Fibroblast of lung (primary cell): Measurements from ENCODE around the gene PBOV1. TPM values are rescaled to one million over a fixed set of nuclear protein-coding genes. Genes with fewer than 3 reads are reported as not detected.
A peak's percentile ranks its signal among the peaks of the same experiment; 100 is the strongest.

Experiments used
- DNase-seq, 2 donors: peaks; one replicate each; pipeline versions ENCODE4 v3.0.0 to v3.0.0-alpha.2; 2010; ENCODE audit warnings: low read depth in 2 of 2
- H2AFZ ChIP-seq: 2 replicates; pipeline ENCODE4 v1.5.1; 2012; ENCODE audit warnings: low read length, control low read depth, inconsistent platforms
- H3K27ac ChIP-seq: 2 replicates; pipeline ENCODE4 v1.5.1; 2011; ENCODE audit warnings: low read length, control low read depth; ENCODE audit not compliant: insufficient read depth
- H3K27me3 ChIP-seq: 2 replicates; pipeline ENCODE4 v1.5.1; 2011; ENCODE audit warnings: mild to moderate bottlenecking, low read length; ENCODE audit not compliant: control insufficient read depth, insufficient read depth
- H3K36me3 ChIP-seq: 2 replicates; pipeline ENCODE4 v1.5.1; 2011; ENCODE audit warnings: low read length; ENCODE audit not compliant: control insufficient read depth, insufficient read depth
- H3K4me1 ChIP-seq: 2 replicates; pipeline ENCODE4 v1.5.1; 2011; ENCODE audit warnings: low read length; ENCODE audit not compliant: control insufficient read depth, insufficient read depth; ENCODE audit errors: extremely low read depth
- H3K4me2 ChIP-seq: 2 replicates; pipeline ENCODE4 v1.5.1; 2011; ENCODE audit warnings: low read length, control low read depth; ENCODE audit not compliant: insufficient read depth; ENCODE audit errors: extremely low read depth
- H3K4me3 ChIP-seq, 4 experiments: fragments of 200-600 bp in 1 of 4; sonication (generic) in 1 of 4; replicated peaks in 1 of 4; 2 replicates each; pipeline ENCODE4 v1.5.1; 2011 to 2016; ENCODE audit warnings: low read length in 4 of 4, low read depth in 3 of 4, mild to moderate bottlenecking in 3 of 4, control low read depth in 2 of 4, inconsistent platforms in 1 of 4, mixed read lengths in 1 of 4; ENCODE audit not compliant: insufficient read depth in 1 of 4; ENCODE audit errors: control extremely low read depth in 1 of 4
- H3K79me2 ChIP-seq: 2 replicates; pipeline ENCODE4 v1.5.1; 2012; ENCODE audit warnings: mild to moderate bottlenecking, low read length, inconsistent platforms; ENCODE audit not compliant: control insufficient read depth, insufficient read depth
- H3K9ac ChIP-seq: 2 replicates; pipeline ENCODE4 v1.5.1; 2011; ENCODE audit warnings: mild to moderate bottlenecking, low read length, control low read depth; ENCODE audit not compliant: insufficient read depth
- H3K9me3 ChIP-seq: 2 replicates; pipeline ENCODE4 v1.5.1; 2012; ENCODE audit warnings: low read depth, low read length; ENCODE audit not compliant: control insufficient read depth, insufficient read depth
- H4K20me1 ChIP-seq: 2 replicates; pipeline ENCODE4 v1.5.1; 2011; ENCODE audit warnings: low read length; ENCODE audit not compliant: control insufficient read depth, insufficient read depth; ENCODE audit errors: extremely low read depth
- EZH2 ChIP-seq: IDR thresholded peaks from 2 replicates; pipeline ENCODE4 v1.5.1; 2012; ENCODE audit warnings: low read length, control low read depth, mild to moderate bottlenecking; ENCODE audit errors: missing control alignments
- polyA plus RNA-seq, 2 donors: library from polyadenylated mRNA; depleted of rRNA in 1 of 2; stranded (reverse) in 1 of 2; unstranded in 1 of 2; fragments of >200 nt; gene quantifications; 2 replicates each; pipeline ENCODE4 v1.2.1, GENCODE V29; 2011 to 2012; ENCODE audit warnings: missing spikeins in 1 of 2
- total RNA-seq: library from RNA; depleted of rRNA; stranded (reverse); fragments of >200 nt; gene quantifications from 2 replicates; pipeline ENCODE4 v1.2.1, GENCODE V29; 2014
- TF ChIP-seq, protein P1 (sequence below), 2 donors: IDR thresholded peaks in 1 of 2; conservative IDR thresholded peaks in 1 of 2; 1 replicate in 1 of 2; 2 replicates in 1 of 2; pipeline ENCODE4 v1.5.1; 2011 to 2012; ENCODE audit warnings: low read length in 2 of 2, control low read depth in 1 of 2, inconsistent platforms in 1 of 2, low read depth in 1 of 2, mild to moderate bottlenecking in 1 of 2

Gene PBOV1
- total and polyA plus RNA-seq, 2 donors (not counting 1 experiment from before 2014, with no cell fraction given) = not detected

DNA sequence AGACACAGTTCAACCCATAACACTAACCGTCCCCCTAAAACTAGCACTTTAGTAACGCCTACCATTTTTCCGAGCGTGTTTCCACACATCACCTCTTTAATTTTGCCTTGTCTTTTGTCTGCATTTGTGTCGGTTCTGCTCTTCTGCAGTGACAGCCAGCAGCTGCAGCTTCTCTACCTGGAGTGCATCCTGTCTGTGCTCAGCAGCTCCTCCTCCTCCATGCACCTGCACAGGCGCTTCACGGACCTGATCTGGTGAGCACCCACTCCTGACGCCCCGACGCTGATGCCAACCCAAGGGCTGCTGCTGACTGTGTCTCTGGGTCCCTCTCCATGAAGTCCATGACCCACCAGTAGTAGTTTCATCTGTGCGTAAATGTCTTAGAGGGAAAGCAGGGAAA is 35.4 kb upstream of the PBOV1 start:
- H3K4me3 ChIP-seq = no peak overlapping the region
- H3K4me1 ChIP-seq = no peaks in the 10 kb centered on the region
- no peak for TF ChIP-seq EZH2
- TF ChIP-seq, protein P1, sequence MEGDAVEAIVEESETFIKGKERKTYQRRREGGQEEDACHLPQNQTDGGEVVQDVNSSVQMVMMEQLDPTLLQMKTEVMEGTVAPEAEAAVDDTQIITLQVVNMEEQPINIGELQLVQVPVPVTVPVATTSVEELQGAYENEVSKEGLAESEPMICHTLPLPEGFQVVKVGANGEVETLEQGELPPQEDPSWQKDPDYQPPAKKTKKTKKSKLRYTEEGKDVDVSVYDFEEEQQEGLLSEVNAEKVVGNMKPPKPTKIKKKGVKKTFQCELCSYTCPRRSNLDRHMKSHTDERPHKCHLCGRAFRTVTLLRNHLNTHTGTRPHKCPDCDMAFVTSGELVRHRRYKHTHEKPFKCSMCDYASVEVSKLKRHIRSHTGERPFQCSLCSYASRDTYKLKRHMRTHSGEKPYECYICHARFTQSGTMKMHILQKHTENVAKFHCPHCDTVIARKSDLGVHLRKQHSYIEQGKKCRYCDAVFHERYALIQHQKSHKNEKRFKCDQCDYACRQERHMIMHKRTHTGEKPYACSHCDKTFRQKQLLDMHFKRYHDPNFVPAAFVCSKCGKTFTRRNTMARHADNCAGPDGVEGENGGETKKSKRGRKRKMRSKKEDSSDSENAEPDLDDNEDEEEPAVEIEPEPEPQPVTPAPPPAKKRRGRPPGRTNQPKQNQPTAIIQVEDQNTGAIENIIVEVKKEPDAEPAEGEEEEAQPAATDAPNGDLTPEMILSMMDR (conservative IDR thresholded peaks at IDR 0.05 in 1 of 2, IDR thresholded peaks at IDR 0.05 in 1 of 2; ENCODE audit: low read depth in 1 of 2, low read length in 2 of 2) = no peak
- DNase-seq = no peak
- no peaks in the 10 kb centered on the region for H3K36me3 ChIP-seq
- H2AFZ ChIP-seq = no peak overlapping the region
- H4K20me1 ChIP-seq = no peaks in the 10 kb centered on the region
- no peaks in the 10 kb centered on the region for H3K9me3 ChIP-seq
- H3K79me2 ChIP-seq = no peaks in the 10 kb centered on the region
- no peak overlapping the region for H3K9ac ChIP-seq
- no peaks in the 10 kb centered on the region for H3K27me3 ChIP-seq
- no peak overlapping the region for H3K4me2 ChIP-seq
- no peak overlapping the region for H3K27ac ChIP-seq

DNA sequence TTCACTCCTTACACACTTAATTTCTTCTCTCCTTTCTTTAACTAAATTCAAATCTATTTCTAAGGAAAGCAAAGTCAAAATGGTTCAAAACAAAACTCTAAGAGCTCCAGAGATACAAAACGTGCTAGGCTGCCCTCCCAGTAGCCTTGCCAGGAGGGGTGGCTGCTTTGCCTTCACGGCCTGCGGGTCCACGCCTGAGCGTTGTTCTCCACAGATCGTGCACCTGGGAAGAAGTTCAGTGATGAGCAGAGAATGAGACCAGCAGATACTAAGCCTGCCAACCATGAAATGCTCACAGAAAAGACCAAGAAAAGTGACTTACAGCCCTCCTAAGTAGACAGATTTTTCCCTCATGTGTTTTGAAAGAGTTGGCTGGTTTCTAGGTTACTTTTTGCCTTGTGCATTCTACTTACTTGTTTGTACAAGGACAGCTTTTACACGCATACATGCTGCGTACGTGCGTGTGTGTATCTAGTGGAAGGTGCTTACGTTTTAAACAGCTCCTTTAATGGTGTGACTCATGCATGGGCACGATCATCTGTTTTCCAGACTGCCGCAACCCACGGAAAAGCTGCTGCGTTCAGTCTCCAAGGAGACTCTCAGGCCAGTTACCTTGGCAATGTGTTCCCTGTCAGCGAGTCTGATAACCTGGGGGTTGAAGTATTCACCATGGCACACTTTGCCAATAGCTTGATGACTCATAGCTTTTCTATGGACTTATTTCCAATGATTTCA is 32.4 kb upstream of the PBOV1 start:
- Histone ChIP-seq H3K27ac (no peak overlapping the region), H3K4me3 (no peak overlapping the region), H3K4me2 (peak overlapping the region; percentile 66)

DNA sequence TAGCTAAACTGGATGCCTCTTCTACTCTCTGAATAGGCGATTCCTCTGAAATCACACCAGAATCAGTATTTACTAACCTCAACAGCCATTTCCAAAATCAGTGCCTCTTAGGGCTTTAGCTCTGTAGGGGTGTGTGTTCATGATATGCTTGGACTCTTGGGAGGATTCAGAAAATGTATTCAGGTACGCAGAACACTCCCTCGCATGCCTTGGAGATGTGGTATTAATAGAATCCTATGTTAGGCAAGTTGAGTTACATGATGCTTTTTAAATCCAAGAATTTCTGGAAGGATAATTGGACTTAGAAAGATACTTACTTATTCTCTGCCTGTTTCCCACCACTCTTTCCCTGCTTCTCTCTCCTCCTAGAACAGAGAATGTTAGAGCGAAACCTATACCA is 31.8 kb upstream of the PBOV1 start:
- no peak overlapping the region for H2AFZ ChIP-seq
- H3K9ac ChIP-seq = no peak overlapping the region
- TF ChIP-seq, protein P1 (conservative IDR thresholded peaks at IDR 0.05 in 1 of 2, IDR thresholded peaks at IDR 0.05 in 1 of 2; ENCODE audit: low read depth in 1 of 2, low read length in 2 of 2) = no peak
- no peak for TF ChIP-seq EZH2
- DNase-seq = no peak
- no peaks in the 10 kb centered on the region for H3K9me3 ChIP-seq
- H3K4me1 ChIP-seq = no peaks in the 10 kb centered on the region
- H3K79me2 ChIP-seq = no peaks in the 10 kb centered on the region
- H4K20me1 ChIP-seq = no peaks in the 10 kb centered on the region
- H3K27ac ChIP-seq = no peak overlapping the region
- no peak overlapping the region for H3K4me3 ChIP-seq
- H3K36me3 ChIP-seq = no peaks in the 10 kb centered on the region
- H3K27me3 ChIP-seq = no peaks in the 10 kb centered on the region
- H3K4me2 ChIP-seq = no peak overlapping the region

More for the DNA sequence above, 32.4 kb upstream of the PBOV1 start:
- H4K20me1 ChIP-seq = no peaks in the 10 kb centered on the region
- H3K4me1 ChIP-seq = no peaks in the 10 kb centered on the region
- H3K79me2 ChIP-seq = no peaks in the 10 kb centered on the region
- no peak for TF ChIP-seq EZH2
- TF ChIP-seq, protein P1 (conservative IDR thresholded peaks at IDR 0.05 in 1 of 2, IDR thresholded peaks at IDR 0.05 in 1 of 2; ENCODE audit: low read depth in 1 of 2, low read length in 2 of 2) = no peak
- H2AFZ ChIP-seq = no peak overlapping the region
- no peaks in the 10 kb centered on the region for H3K27me3 ChIP-seq
- no peak overlapping the region for H3K9ac ChIP-seq
- H3K36me3 ChIP-seq = no peaks in the 10 kb centered on the region
- peak; percentile 15 to 96 for DNase-seq
- no peaks in the 10 kb centered on the region for H3K9me3 ChIP-seq
